Measurements from ENCODE around the gene CYTH1. TPM values are rescaled to one million over a fixed set of nuclear protein-coding genes. Genes with fewer than 3 reads are reported as not detected.

CYTH1 gene
- polyA plus RNA-seq, 1 experiment = 12.8 TPM

DNA sequence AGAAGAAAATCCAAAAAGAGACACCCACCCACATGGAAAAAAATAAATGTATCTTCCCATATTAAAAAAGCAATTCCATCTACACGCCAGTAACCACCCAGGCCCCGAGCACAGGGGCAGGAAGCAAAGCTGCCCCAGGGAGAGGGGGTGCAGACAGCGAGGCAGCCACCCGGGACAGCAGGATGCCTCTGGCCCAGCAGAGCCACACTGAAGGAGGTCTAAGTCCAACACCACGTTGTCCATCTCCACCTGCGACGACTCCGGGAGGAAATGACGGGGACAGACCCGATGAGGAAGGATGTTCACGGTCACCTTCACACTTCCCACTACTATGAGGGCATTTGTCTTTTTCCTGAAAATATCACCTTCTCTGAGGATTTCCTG is 14.4 kb upstream of the CYTH1 start:
- Histone ChIP-seq H3K4me3 (ENCODE audit: low read depth, low read length) (no peak overlapping the region), H3K36me3 (ENCODE audit: control insufficient read depth, insufficient read depth, low read length) (peaks cover 43% of the 10 kb centered on the region), H3K27me3 (ENCODE audit: control insufficient read depth, insufficient read depth, low read length) (no peaks in the 10 kb centered on the region)
- TF ChIP-seq, protein P1, sequence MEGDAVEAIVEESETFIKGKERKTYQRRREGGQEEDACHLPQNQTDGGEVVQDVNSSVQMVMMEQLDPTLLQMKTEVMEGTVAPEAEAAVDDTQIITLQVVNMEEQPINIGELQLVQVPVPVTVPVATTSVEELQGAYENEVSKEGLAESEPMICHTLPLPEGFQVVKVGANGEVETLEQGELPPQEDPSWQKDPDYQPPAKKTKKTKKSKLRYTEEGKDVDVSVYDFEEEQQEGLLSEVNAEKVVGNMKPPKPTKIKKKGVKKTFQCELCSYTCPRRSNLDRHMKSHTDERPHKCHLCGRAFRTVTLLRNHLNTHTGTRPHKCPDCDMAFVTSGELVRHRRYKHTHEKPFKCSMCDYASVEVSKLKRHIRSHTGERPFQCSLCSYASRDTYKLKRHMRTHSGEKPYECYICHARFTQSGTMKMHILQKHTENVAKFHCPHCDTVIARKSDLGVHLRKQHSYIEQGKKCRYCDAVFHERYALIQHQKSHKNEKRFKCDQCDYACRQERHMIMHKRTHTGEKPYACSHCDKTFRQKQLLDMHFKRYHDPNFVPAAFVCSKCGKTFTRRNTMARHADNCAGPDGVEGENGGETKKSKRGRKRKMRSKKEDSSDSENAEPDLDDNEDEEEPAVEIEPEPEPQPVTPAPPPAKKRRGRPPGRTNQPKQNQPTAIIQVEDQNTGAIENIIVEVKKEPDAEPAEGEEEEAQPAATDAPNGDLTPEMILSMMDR (IDR thresholded peaks at IDR 0.05; ENCODE audit: insufficient read depth, low read depth, low read length) = no peak
- ChIA-PET POLR2A (no interaction called here), CTCF (interaction anchor here (1.5 kb wide), 1 partner anchor 27 kb away, joined by 5 read pairs; no protein-coding TSS in a partner anchor)
- DNase-seq (ENCODE audit: low read depth) = no peak

DNA sequence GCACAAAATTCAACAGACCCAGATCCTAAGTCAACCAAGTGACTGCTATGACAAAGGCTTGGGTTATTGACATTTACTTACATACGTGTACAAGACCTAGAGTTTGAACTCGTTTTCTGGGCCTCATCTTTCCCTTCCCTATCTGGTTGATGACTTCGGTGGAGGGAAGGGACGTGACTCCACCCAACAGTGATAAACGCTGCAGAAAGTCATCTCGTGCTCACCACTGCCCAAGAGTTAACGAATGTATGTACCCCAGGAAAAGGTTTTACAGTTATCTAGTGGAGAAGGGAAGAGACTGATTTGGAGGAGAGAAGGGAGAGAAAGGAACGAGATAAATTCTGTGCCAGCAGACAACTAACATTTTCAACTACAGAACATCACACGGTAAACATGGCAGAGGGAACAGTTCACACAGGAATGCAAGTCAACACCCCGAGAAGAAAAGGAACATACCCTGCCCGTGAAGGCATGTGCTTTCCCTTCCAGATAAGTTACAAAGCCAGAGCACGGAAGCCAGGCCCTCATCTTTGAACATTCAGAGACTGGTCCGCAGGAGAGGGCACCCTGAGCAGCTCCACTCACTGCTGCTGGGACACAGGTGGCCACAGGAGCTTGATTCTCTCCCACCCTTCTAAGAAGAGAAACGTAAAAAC is 13.9 kb upstream of the CYTH1 start:
- Histone ChIP-seq H3K4me3 (ENCODE audit: low read depth, low read length) (no peak overlapping the region), H3K36me3 (ENCODE audit: control insufficient read depth, insufficient read depth, low read length) (peaks cover 41% of the 10 kb centered on the region), H3K27me3 (ENCODE audit: control insufficient read depth, insufficient read depth, low read length) (no peaks in the 10 kb centered on the region)
- no peak for DNase-seq (ENCODE audit: low read depth)
- CTCF ChIA-PET = interaction anchor here (1.5 kb wide), 2 partner anchors 10 to 27 kb away, joined by 5 read pairs; no protein-coding TSS in a partner anchor
- TF ChIP-seq, protein P1 (IDR thresholded peaks at IDR 0.05; ENCODE audit: insufficient read depth, low read depth, low read length) = no peak
- POLR2A ChIA-PET = no interaction called here

DNA sequence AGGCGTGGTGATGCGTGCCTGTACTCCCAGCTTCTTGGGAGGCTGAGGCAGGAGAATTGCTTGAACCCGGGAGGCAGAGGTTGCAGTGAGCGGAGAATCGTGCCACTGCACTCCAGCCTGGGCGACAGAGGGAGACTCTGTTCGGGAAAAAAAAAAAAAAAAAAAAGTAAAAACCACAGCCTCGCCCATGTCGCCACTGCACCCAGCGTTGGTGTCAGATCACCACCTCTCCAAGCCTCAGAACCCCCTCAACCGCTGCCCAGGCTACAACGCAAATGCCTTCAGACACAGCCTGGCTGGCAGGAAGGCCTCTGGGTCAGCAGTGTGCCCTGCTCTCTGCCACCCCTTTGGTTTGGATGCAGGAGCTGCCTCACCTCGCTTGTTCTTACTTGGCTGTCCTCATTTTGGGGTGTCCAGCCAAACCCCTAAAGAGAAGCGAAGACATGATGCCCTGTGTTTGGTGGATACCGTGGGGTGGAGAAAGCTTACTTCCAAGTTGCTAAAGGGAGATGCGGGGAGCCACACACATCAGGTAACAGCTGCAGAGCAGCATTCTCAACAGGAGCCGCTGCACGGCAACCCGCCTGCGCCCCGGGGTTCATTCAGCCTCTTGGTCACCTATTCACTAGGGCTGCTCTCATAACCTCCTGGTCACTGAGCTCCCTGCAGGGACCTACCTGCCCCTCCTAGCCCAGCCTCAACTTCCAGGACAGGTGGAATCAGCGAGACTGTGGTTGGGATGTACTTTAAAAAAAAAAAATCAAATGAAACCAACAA is 13.0 kb upstream of the CYTH1 start:
- ChIA-PET POLR2A (no interaction called here), CTCF (interaction anchor here (0.8 to 1.5 kb wide), 2 partner anchors 10 to 177 kb away, joined by 3 to 5 read pairs; no protein-coding TSS in a partner anchor)
- Histone ChIP-seq H3K36me3 (ENCODE audit: control insufficient read depth, insufficient read depth, low read length) (peaks cover 41% of the 10 kb centered on the region), H3K4me3 (ENCODE audit: low read depth, low read length) (no peak overlapping the region), H3K27me3 (ENCODE audit: control insufficient read depth, insufficient read depth, low read length) (no peaks in the 10 kb centered on the region)
- DNase-seq (ENCODE audit: low read depth) = no peak
- TF ChIP-seq, protein P1 (IDR thresholded peaks at IDR 0.05; ENCODE audit: insufficient read depth, low read depth, low read length) = no peak

DNA sequence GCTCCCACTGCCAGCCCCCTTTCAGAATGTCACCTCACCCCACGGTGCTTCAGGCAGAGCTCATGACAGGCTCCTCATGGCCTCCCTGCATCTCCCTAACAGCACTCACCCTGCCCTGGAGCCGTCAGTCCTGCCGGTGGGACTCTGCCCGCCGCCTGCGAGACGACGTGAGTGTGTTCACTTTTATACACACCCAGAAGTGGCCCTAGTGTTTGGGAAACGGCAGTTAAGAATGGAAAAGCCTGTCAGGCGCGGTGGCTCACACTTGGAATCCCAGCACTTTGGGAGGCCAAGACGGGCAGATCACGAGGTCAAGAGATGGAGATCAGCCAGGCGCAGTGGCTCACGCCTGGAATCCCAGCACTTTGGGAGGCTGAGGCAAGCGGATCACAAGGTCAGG is 12.3 kb upstream of the CYTH1 start:
- no peak for DNase-seq (ENCODE audit: low read depth)
- CTCF ChIA-PET = interaction anchor here (0.8 kb wide), 1 partner anchor 178 kb away, joined by 3 read pairs; no protein-coding TSS in a partner anchor
- Histone ChIP-seq H3K36me3 (ENCODE audit: control insufficient read depth, insufficient read depth, low read length) (peaks cover 39% of the 10 kb centered on the region), H3K4me3 (ENCODE audit: low read depth, low read length) (no peak overlapping the region), H3K27me3 (ENCODE audit: control insufficient read depth, insufficient read depth, low read length) (no peaks in the 10 kb centered on the region)
- TF ChIP-seq, protein P1 (IDR thresholded peaks at IDR 0.05; ENCODE audit: insufficient read depth, low read depth, low read length) = no peak
- POLR2A ChIA-PET = no interaction called here

DNA sequence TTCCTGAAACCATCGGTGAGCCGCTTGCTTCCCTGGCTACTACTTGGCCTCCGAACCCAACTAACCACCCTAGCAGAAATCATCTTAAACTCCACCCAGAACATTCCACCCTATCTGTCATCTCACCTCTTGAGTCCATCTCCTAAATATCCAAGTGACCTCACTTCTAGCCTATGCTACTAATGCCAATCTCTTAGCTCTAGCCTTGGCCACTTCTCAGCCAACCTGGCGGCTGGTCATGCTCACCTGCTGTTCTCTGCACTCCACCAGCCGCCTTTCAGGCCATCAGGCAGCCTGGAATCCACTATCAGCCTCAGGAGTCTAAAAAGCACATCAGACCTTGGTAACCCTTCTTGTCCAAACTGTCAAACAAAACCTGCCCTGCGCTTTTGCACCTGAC is 11.9 kb upstream of the CYTH1 start:
- Histone ChIP-seq H3K36me3 (ENCODE audit: control insufficient read depth, insufficient read depth, low read length) (peaks cover 35% of the 10 kb centered on the region), H3K4me3 (ENCODE audit: low read depth, low read length) (no peak overlapping the region), H3K27me3 (ENCODE audit: control insufficient read depth, insufficient read depth, low read length) (no peaks in the 10 kb centered on the region)
- POLR2A ChIA-PET = no interaction called here
- CTCF ChIA-PET = no interaction called here
- DNase-seq (ENCODE audit: low read depth) = no peak
- TF ChIP-seq, protein P1 (IDR thresholded peaks at IDR 0.05; ENCODE audit: insufficient read depth, low read depth, low read length) = no peak
